ENCODE results near the gene PSKH1.

DNA sequence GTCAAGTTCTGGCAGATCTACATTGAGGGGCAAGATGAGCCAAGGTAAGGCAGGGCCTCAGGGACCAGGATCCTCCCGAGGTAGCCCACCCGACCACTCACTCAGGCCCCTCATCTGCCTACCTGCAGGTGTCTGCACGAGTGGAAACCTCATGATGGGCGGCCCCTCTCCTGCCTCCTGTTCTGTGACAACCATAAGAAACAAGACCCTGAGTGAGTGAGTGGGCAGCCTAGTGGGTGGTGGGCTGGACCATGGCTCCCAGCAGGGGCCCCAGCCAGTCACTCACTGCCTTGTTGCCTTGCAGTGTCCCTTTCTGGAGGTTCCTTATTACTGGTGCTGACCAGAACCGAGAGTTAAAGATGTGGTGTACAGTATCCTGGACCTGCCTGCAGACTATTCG, 14.8 kb upstream of the PSKH1 start:
- TF ChIP-seq EZH2 (IDR thresholded peaks at IDR 0.05) (no peak), POLR2AphosphoS5 (IDR thresholded peaks at IDR 0.05; ENCODE audit: borderline replicate concordance, low read depth, low read length) (no peak), FOXP2 (optimal IDR thresholded peaks at IDR 0.05; ENCODE audit: control extremely low read depth, extremely low read length, insufficient read depth) (no peak)
